ENCODE data around the gene KCNJ3.

The KCNJ3 gene

GRCh38 chr2:154707994-154708575, 9.6 kb downstream of the KCNJ3 start:
- no peak for DNase-seq (ENCODE audit: low spot score)

- no peak for DNase-seq (ENCODE audit: low spot score)
Measured at GRCh38 chr2:154709215-154709614, 10.7 kb downstream of the KCNJ3 start.

DNA sequence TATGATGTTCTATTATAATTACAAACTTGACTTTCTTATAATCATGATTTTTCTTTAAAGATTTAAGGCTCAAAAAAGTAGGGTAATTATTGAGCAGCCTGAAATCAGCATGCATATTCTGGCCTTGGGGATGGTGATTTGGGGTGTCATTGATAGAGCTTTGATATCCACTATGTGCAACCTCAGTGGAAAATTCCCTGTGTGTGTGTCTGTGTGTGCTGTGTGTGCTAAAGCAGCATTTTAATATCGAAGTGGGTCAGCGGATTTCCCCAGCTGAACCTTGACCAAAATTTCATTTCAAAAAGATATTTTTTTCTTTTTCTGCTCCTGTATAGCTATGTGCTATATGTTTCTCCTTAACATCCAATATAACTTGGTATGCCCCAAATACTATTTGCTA, 11.6 kb downstream of the KCNJ3 start:
- no peak for DNase-seq (ENCODE audit: low spot score)

GRCh38 chr2:154710685-154711084, 12.2 kb downstream of the KCNJ3 start:
- DNase-seq (ENCODE audit: low spot score): no peak

DNA sequence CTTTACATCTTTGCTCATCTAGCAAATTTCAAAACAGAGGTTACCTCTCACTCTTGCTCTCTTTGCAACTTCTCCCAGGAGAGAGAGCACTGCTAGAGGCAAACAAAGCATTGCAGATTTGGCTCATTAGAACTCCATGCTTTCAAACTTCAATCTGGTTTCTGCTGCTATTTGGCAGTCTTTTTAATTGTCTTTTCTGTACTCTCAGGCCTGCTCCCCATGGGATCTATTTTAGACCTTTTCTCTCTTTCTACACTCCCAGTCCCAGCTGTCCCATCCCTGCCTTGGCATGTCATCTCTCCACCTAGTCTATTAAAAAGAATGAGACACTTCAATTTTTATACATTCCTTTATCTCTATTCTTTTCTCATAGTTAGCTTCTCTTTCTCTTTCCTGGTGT, 15.2 kb downstream of the KCNJ3 start:
- DNase-seq (ENCODE audit: low spot score): no peak

- DNase-seq (ENCODE audit: low spot score): no peak
Measured at GRCh38 chr2:154720651-154721050, 22.2 kb downstream of the KCNJ3 start.

DNA sequence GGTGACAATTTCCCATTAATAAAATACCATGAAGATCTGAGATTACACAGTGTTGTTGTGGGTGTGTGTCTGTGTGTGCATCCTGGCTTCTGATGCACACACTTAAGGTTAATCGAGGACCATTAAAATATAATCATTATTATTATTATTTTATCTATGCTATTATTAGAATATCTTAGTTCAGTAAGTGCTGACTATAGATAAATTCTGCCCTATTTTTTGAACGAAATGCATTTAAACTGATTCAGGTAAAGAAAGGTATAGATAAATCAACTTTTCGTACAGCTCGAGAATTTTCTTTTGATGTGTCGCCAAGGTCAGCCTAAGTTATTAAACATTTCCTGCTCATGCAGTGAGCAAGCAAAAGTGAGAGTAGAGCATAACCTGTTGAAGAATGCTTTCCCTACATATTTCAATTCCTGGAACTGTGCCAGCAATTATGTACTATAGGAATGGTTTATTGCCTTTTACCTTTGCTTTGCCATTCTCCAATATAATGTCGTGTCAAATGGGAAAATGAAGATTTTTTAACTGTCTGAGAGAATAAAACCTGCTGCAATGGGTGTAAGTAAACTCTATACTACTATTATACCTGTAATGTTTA, 25.8 kb downstream of the KCNJ3 start:
- no peak for DNase-seq (ENCODE audit: low spot score)

- DNase-seq (ENCODE audit: low spot score): no peak
Measured at GRCh38 chr2:154740361-154740760, 41.9 kb downstream of the KCNJ3 start.

GRCh38 chr2:154758871-154759270, 60.4 kb downstream of the KCNJ3 start:
- no peak for DNase-seq (ENCODE audit: low spot score)

- no peak for DNase-seq (ENCODE audit: low spot score)
Measured at GRCh38 chr2:154762638-154763037, 64.1 kb downstream of the KCNJ3 start.

- no peak for DNase-seq (ENCODE audit: low spot score)
Measured at GRCh38 chr2:154771664-154772284, 73.3 kb downstream of the KCNJ3 start.

- DNase-seq (ENCODE audit: low spot score): no peak
Measured at GRCh38 chr2:154776825-154777224, 78.3 kb downstream of the KCNJ3 start.

DNA sequence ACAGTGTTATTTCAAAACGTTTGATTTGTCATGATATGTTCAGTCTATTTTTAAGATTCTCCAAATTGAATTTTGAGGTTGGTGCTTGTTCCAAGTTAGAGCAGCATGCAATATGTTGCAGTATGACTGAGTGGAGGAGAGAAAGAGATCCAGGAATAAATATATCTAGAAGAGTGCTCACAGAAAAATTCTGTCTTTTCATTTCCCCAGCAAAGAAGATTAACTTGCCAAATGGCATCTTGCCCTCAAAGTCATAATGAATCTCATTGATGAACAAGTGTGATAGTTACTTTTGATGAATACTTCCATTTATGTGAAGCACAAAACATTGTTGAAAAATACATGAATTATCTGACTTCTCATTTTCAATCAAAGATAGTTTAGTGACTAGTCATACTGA, 95.9 kb downstream of the KCNJ3 start:
- DNase-seq (ENCODE audit: low spot score): peak; percentile 22

GRCh38 chr2:154795651-154796050, 97.2 kb downstream of the KCNJ3 start:
- no peak for DNase-seq (ENCODE audit: low spot score)

DNA sequence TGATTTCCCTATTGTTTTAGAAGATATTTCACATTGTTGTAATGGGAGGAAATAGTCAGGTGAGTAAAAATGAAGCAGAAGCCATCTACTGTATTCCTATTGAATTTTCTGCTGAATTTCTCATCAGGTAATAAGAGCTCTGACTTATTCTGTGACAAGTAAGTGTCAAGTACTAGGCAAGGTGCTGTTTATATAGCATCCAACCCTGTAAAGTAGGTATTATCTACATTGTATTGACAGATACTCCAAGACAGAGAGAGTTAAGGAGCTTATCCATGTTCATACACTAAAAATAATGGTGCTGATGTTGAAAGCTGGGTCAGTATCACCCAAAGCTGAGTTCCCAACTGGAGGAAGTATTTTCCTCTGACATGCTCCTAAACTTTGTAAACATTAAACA, 106.0 kb downstream of the KCNJ3 start:
- DNase-seq (ENCODE audit: low spot score): no peak

DNA sequence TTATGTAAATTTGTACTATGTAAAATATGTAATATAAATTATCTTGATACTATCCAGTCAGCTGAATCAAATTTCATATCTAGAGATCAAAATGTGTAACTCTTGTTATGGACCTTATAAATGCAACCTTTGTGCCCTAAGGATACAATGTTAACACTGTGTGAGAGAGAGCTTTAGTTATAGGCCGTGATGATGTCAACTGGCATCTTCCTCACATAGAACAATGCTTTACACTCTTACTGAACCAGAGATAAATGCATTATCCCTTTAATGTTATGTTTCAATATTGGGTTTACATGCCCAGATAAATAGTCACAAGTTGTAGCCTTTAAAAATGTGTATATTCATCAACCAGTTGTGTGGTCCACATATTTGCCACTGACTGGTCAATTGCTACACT, 115.1 kb downstream of the KCNJ3 start:
- peak; percentile 41 for DNase-seq (ENCODE audit: low spot score)

- DNase-seq (ENCODE audit: low spot score): no peak
Measured at GRCh38 chr2:154814856-154815255, 116.4 kb downstream of the KCNJ3 start.

GRCh38 chr2:154825358-154825757, 126.9 kb downstream of the KCNJ3 start:
- no peak for DNase-seq (ENCODE audit: low spot score)

- DNase-seq (ENCODE audit: low spot score): no peak
Measured at GRCh38 chr2:154826827-154827226, 128.3 kb downstream of the KCNJ3 start.

DNA sequence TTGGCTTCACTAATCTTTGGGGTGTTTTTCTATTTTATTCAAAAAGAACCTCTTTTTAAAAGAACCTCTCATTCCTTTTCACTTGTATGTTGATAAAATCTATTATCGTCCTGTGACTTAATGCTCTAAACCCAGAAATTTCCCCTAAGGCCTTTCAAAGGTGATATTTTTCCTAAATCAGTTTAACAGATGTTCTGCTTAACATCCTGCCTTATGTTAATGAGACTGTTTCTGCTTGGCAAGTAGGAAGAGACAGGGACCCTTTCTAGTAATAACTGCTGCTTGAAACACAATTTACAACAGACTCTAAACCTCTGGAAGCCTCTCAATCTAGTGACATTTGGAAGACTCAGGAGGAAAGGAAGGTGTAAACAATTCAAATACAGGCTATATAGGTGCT, 128.8 kb downstream of the KCNJ3 start:
- no peak for DNase-seq (ENCODE audit: low spot score)

DNA sequence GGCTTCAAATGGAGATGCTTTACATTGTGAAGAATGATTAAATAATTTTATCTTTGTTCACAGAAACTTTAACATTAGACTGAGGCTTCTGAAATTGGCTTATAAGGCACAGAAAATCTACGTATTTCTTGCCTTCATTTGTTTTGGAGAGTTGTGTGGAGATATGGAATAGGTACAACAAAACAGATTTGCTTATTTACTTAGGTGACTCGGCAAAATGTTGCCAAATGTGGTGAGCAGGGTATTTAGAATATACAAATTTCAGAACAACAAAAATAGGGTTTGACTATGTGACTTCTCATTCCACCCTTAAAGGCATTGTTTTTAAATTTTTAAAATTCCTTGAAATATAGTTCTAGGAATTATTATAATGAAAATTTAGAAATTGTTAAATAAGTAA, 134.2 kb downstream of the KCNJ3 start:
- DNase-seq (ENCODE audit: low spot score): no peak

DNA sequence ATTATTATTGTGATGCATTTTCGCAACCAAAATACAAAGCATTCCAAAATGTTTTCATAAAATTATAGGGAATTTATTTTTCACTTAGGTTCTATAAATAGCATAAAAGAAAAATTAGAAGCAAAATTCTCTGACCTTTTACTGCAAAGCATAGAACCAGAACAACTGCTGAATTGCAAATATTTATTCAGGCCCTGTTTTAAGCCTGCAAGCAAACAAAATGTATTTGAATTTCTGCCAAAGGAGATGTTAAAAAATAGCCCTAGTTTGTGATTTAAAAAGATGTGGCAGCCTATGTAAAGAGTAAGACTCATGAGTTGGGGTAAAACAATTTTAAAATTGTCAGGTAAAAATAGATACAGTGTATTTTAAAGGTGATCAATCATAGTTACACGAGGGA, 138.1 kb downstream of the KCNJ3 start:
- DNase-seq (ENCODE audit: low spot score): no peak

- no peak for DNase-seq (ENCODE audit: low spot score)
Measured at GRCh38 chr2:154837035-154837434, 138.5 kb downstream of the KCNJ3 start.

DNA sequence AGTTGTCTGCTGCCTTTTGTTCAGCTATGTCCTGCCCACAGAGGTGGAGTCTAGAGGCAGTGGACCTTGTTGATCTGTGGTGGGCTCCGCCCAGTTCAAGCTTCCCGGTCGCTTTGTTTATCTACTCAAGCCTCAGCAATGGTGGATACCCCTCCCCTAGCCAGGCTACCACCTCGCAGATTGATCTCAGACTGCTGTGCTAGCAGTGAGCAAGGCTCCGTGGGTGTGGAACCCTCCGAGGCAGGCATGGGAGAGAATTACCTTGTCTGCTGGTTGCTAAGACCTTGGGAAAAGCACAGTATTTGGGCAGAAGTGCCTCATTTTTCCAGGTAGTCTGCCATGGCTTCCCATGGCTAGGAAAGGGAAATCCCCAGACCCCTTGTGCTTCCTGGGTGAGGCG, 146.0 kb downstream of the KCNJ3 start:
- DNase-seq (ENCODE audit: low spot score): no peak
